ENCODE measurements around the gene BOLA3. TPM values are rescaled to one million over a fixed set of nuclear protein-coding genes. Genes with fewer than 3 reads are reported as not detected.

BOLA3 gene
- total RNA-seq, 4 donors from 2014 or later = 27.1 to 69.3 (median 40.8) TPM

GRCh38 chr2:74179063-74179865 lies 31.6 kb upstream of the BOLA3 start:
- intact Hi-C loops (cut with DNase I) = no loop called here
- H3K36me3 ChIP-seq = no peaks in the 10 kb centered on the region
- peak in 5 of 6 experiments; percentile 16 to 46 (median 22) for TF ChIP-seq CTCF (IDR thresholded peaks at IDR 0.05)
- no peak for TF ChIP-seq POLR2A (IDR thresholded peaks at IDR 0.05)
- DNase-seq = no peak
- H3K4me3 ChIP-seq = peak overlapping the region; percentile 79 to 100 (median 94)
- H3K9me3 ChIP-seq = no peaks in the 10 kb centered on the region
- WGBS, 2 donors = 41 to 45% methylated on average over 18 to 24 of the region's 25 CpGs
- no peaks in the 10 kb centered on the region for H3K27me3 ChIP-seq
- peaks cover 14 to 48% (median 34%) of the 10 kb centered on the region in 3 donors for H3K4me1 ChIP-seq
- peak overlapping the region; percentile 96 to 99 (median 98) for H3K27ac ChIP-seq

- intact Hi-C loops (cut with DNase I) = no loop called here
- no peaks in the 10 kb centered on the region for H3K36me3 ChIP-seq
- peaks cover 14 to 52% (median 38%) of the 10 kb centered on the region in 3 donors for H3K4me1 ChIP-seq
- H3K4me3 ChIP-seq = peak within 1 kb of the TSS; percentile 79 to 100 (median 94)
- H3K27ac ChIP-seq = peak within 1 kb of the TSS; percentile 96 to 99 (median 98)
- H3K9me3 ChIP-seq = no peaks in the 10 kb centered on the region
- 0% methylated on average over 17 to 20 of the region's 84 CpGs for WGBS, 2 donors
- no peaks in the 10 kb centered on the region for H3K27me3 ChIP-seq
- TF ChIP-seq CTCF (IDR thresholded peaks at IDR 0.05) (peak in 1 of 6 experiments; percentile 41), POLR2A (IDR thresholded peaks at IDR 0.05) (peak in 3 of 4 donors; percentile 73 to 96 (median 91))
- peak; percentile 85 for DNase-seq
Measured at GRCh38 chr2:74178211-74179062, 30.7 kb upstream of the BOLA3 start, which contains the start of gene MOB1A. Gene MOB1A, minus strand, starts transcription at chr2:74178879. Its CDS starts 205 bp downstream, at chr2:74178674.

GRCh38 chr2:74177696-74178095 lies 30.0 kb upstream of the BOLA3 start:
- peaks cover 14 to 56% (median 41%) of the 10 kb centered on the region in 3 donors for H3K4me1 ChIP-seq
- DNase-seq = no peak
- no peaks in the 10 kb centered on the region for H3K9me3 ChIP-seq
- H3K27ac ChIP-seq = peak overlapping the region; percentile 96 to 99 (median 98)
- peak overlapping the region; percentile 79 to 100 (median 94) for H3K4me3 ChIP-seq
- no peak for TF ChIP-seq POLR2A (IDR thresholded peaks at IDR 0.05)
- TF ChIP-seq CTCF (IDR thresholded peaks at IDR 0.05) = no peak
- intact Hi-C loops (cut with DNase I) = no loop called here
- no peaks in the 10 kb centered on the region for H3K27me3 ChIP-seq
- H3K36me3 ChIP-seq = no peaks in the 10 kb centered on the region

- TF ChIP-seq CTCF (IDR thresholded peaks at IDR 0.05) (no peak), POLR2A (IDR thresholded peaks at IDR 0.05) (no peak)
- 79 to 100% methylated on average over 1 of the region's 1 CpG for WGBS, 2 donors
- intact Hi-C loops (cut with DNase I) = no loop called here
- Histone ChIP-seq H3K36me3 (peaks cover 0 to 27% (median 10%) of the 10 kb centered on the region in 3 donors), H3K27me3 (no peaks in the 10 kb centered on the region), H3K9me3 (no peaks in the 10 kb centered on the region), H3K27ac (no peak overlapping the region), H3K4me1 (peaks cover 14 to 57% (median 43%) of the 10 kb centered on the region in 3 donors), H3K4me3 (no peak overlapping the region)
- DNase-seq = no peak
Measured at GRCh38 chr2:74174909-74175308, 27.2 kb upstream of the BOLA3 start.
